ENCODE data around the gene DPH2. TPM values are rescaled to one million over a fixed set of nuclear protein-coding genes. Genes with fewer than 3 reads are reported as not detected.

Gene DPH2
- total RNA-seq, 1 donor from 2014 or later: 14.8 TPM

DNA sequence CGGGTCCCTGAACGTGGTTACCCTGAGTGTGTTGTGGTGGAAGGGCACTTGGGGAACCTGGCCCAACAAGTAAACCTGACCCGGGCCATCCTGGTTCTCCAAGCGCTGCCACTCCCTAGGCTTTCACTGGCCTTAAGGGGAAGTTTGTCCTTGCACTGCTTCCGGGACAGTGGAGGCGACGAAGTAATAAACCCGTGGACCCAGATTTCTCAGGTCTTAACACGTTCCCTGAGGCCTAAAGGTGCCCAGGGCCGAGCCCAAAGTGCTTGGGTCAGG is 21.3 kb downstream of the DPH2 start:
- ATAC-seq (no peak), DNase-seq (ENCODE audit: missing footprints) (no peak)
- intact Hi-C loops (cut with DNase I): no loop called here

DNA sequence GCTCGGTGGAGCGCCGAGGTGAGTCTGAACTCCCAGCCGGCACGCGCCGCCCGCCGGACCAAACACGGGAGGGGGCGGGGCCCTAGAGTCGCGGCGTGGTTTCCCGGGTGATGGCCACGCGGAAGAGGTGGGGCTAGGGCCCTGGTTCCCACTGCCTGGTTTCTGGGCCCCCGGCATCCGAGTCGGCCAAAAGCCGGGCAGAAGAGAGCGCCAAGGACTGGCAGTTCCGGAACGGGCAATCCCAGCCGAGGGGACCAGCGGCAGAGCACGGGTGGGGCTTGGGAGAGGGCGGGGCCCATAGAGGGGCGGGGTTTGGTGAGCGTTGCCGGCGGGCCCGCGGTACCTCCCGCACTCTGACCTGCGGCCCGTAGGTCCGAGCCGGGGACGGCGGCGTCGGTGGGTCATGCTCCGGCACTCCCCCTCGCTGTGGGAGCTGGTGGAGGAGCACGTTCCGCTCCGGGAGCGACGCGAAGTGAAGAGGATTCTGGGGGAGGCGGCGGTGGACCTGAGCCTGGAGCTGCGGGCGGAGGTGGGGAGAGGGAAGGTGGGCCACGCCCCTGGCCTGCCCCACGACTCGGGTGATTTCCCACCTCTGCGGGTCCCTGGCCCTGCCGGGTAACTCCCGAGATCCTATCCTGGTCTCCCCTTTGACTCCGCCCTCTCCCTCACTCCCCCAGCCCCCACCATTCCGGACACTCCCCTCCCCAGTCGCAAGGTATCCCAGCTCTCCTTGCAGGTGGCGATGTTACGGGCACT is 21.8 kb downstream of the DPH2 start, which contains the start of gene CCDC24:
Gene CCDC24, plus strand, starts transcription at position 124 of the 756 bp plus-strand sequence. Its CDS starts 280 bp downstream, at position 404.
- ATAC-seq (peak; percentile 89), DNase-seq (ENCODE audit: missing footprints) (peak; percentile 94)
- intact Hi-C loops (cut with DNase I): no loop called here

DNA sequence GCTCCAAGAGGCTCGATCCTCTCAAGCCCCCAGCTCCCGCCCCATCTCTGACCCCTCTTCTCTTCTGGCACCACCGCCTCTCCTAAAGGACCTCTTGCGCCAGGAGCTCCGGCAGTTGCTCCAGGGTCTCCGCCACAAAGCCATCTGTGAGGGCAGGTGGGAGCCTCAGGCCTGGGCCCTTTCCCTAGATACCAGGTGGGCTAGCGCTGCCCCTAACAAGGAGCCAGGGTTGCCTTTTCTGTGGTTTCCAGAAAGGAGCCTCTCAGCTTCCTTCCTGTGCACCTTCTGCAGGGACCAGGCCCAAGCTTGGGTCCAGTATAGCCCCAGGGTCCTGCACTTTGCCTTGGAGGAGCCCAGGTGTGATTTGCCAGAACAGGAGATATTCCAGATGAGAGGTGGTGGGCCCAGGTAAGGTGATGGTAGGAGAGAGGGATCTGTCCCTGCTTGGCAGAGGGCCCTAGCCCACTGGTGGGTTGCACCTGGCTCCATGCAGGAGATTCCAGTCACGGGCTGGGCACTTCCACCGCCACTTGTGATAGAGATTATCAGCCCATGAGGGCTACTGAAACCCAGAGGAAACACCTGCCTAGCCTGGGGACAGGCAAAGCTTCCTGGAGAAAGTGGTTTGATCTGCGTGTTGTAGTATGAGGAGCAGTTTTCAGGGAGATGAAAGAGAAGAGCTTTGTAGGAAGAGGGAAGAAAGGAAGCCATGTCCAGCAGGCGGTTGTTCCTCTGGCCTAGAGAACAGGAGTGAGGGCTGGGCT is 22.6 kb downstream of the DPH2 start:
- peak; percentile 11 for DNase-seq (ENCODE audit: missing footprints)
- intact Hi-C loops (cut with DNase I): no loop called here

DNA sequence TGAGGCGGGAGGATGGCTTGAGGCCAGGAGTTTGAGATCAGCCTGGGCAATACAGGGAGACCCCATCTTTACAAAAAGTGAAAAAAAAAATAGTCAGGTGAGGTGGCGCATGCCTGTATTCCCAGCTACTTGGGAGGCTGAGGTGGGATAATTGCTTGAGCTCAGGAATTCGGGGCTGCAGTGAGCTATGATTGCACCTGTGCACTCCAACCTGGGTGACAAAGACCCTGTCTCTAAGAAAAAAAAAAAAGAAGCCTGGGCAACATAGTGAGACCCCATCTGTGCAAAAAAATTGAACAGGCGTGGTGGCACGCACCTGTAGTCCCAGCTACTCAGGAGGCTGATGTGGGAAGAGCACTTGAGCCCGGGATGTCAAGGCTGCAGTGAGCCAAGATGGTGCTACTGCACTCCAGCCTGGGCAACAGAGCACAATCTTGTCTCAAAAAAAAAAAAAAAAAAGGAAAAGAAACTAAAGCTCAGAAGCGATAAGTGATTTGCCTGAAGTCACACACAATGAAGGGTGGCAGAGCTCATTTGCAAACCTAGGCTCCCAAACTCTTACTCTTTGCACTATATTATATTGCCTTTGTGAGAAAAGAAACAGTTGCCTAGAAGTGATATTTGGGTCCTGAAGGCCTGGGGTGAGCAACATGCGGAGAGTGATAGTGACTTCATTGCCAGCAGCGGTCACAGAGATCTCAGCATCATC is 23.6 kb downstream of the DPH2 start:
- DNase-seq (ENCODE audit: missing footprints) (peak; percentile 11), ATAC-seq (no peak)
- intact Hi-C loops (cut with DNase I): no loop called here

More for the DNA sequence above, 22.6 kb downstream of the DPH2 start:
- ATAC-seq: no peak

- DNase-seq (ENCODE audit: missing footprints): no peak
- no peak for ATAC-seq
- intact Hi-C loops (cut with DNase I): no loop called here
Observed at GRCh38 chr1:43994071-43994470, 24.3 kb downstream of the DPH2 start.

GRCh38 chr1:43994794-43995790 is 25.3 kb downstream of the DPH2 start:
- ATAC-seq (no peak), DNase-seq (ENCODE audit: missing footprints) (peak; percentile 58)
- intact Hi-C loops (cut with DNase I): no loop called here

- intact Hi-C loops (cut with DNase I): no loop called here
- peak; percentile 51 for DNase-seq (ENCODE audit: missing footprints)
- ATAC-seq: no peak
Observed at GRCh38 chr1:43995984-43996732, 26.3 kb downstream of the DPH2 start.

DNA sequence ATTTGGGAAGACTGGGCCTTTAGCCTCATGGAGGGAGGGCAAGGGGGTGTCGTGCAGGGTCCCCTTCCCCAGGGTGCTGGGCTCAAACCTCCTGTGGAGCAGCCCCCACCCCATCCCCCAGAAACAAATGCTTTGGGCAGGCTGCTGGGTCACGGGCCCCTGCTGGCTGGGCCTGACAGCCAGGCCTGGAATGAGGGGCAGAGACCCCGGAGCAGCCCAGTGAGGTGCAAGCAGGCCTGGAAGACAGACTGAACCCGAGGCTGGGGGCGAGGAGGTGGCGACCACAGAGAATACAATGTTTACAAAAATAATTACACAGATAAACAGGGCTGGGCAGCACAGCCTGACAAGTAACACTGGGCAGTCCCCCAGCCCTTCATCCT is 26.9 kb downstream of the DPH2 start:
- ATAC-seq: no peak
- DNase-seq (ENCODE audit: missing footprints): peak; percentile 56
- intact Hi-C loops (cut with DNase I): no loop called here

DNA sequence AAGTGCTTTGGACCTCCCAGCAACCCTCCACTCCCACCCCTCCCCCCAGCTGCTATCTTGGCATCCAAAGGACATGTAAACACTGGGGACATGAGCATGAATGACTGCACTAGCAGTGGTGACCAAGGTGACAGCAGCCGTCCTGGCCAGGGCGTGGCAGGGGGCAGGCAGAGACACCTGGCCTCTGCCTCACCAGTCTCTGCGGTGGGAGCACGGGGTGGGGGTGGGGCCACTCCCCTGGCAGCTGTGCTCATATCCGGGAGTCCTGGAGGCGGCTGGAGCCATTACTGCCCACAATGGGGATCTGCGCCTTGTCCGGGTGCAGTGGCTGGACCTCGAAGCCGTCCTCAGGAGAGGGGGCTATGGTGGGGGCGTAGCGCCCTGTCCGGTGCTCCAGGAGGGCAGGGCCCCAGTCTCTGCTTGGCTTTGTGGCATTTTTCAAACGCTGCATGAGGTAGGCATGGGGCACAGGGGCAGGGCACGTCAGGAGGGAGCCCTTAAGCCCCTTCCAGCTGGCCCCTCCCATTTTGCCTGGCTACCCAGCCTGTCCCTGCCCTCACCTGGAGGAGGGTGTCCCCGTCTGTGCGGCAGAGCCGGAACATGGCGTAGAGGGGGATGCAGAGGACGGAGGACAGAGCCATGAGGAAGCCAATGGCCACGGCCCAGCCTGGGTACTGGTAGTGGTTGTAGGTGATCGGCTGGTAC is 27.6 kb downstream of the DPH2 start:
- peak; percentile 54 for DNase-seq (ENCODE audit: missing footprints)
- ATAC-seq: no peak
- intact Hi-C loops (cut with DNase I): no loop called here

DNA sequence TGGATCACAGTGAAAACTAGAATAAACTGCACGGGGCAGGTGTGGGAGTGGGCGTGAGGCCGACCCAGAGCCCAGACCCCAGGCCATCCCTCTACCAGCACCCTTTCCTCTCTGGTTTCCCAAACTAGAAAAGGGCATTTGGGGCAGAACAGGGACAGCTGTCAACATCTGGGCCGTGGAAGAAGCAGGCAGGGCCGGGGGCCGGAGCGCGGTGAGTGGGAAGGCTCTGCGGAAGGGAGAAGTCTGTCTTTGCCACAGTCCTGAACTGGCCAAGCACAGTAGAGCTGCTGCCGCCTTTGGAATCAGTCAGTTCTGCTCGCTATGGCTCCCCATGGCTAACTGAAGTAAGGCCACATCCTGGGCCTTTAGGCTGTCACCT is 28.2 kb downstream of the DPH2 start:
- intact Hi-C loops (cut with DNase I): no loop called here
- DNase-seq (ENCODE audit: missing footprints): peak; percentile 26
- no peak for ATAC-seq

DNA sequence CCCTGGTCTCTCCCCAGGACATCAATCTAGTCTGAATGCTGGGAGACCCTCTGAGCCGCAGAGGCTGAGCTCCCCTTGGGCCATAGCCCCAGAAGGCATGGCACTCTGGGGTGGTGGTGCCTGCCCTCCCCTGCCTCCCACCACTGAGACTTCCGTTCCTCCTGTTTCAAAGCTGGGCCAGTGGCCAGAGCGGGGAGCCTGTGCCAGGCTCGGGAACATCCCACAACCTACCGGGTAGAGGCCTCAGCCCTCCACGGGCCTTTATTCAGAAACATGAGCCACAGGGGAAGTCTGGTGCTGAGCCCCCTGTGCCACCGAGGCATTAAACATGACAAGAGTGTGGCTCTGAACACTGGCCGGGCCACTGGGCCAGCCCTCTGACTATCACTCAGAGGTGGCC is 29.6 kb downstream of the DPH2 start:
- DNase-seq (ENCODE audit: missing footprints): peak; percentile 28
- intact Hi-C loops (cut with DNase I): no loop called here
- no peak for ATAC-seq

GRCh38 chr1:44000122-44000665 is 30.4 kb downstream of the DPH2 start:
- DNase-seq (ENCODE audit: missing footprints) (peak; percentile 37), ATAC-seq (no peak)
- intact Hi-C loops (cut with DNase I): no loop called here

GRCh38 chr1:44002165-44002564 is 32.4 kb downstream of the DPH2 start:
- intact Hi-C loops (cut with DNase I): no loop called here
- ATAC-seq (no peak), DNase-seq (ENCODE audit: missing footprints) (peak; percentile 57)

DNA sequence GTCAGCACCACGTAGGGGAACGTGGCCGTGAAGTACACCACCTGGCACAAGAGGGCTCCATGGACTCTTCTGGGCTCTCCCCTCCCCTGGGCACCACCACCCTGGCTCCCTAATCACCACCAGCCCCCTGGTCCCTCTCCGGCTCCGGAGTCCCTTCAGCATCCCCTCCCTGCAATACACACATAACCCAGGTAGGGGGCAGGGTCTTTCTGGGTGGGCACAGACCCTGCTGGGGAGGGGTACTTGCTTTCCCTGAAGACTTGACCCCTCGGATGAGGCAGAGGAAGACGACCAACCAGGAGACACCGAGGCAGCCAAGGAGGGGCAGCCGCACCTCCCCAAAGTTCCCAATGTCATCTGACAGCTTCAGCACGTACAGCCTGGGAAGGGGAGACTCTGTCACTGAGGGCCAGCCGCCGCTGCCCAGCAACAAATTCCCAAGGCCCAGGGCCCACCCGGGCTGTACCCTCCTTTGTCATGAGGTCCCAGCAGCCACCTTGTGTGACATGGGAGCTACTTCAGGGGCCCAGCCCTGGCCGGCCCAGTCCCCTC is 32.9 kb downstream of the DPH2 start:
- DNase-seq (ENCODE audit: missing footprints) (no peak), ATAC-seq (no peak)
- intact Hi-C loops (cut with DNase I): no loop called here

DNA sequence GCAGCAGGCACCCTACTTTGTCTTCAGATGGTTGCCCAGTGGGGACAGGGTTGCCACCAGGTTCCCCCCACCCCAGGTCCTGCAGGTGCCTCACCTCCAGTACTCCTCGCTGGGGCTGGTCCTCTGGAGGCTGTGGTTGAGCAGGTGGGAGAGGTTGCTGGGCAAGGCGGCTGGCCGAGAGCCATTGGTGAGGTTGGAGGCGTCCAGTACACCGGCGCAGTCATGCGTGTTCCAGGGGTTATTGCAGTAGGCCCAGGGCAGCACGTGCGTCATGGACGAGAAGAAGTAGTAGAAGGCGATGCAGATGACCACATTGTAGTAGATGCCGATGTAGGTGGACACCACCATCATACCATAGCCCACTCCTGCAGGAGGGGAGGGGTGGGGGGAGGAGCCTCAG is 38.4 kb downstream of the DPH2 start:
- ATAC-seq: no peak
- peak; percentile 71 for DNase-seq (ENCODE audit: missing footprints)
- intact Hi-C loops (cut with DNase I): no loop called here

- peak; percentile 51 for DNase-seq (ENCODE audit: missing footprints)
- intact Hi-C loops (cut with DNase I): no loop called here
- ATAC-seq: no peak
Observed at GRCh38 chr1:44010935-44011471, 41.2 kb downstream of the DPH2 start.

DNA sequence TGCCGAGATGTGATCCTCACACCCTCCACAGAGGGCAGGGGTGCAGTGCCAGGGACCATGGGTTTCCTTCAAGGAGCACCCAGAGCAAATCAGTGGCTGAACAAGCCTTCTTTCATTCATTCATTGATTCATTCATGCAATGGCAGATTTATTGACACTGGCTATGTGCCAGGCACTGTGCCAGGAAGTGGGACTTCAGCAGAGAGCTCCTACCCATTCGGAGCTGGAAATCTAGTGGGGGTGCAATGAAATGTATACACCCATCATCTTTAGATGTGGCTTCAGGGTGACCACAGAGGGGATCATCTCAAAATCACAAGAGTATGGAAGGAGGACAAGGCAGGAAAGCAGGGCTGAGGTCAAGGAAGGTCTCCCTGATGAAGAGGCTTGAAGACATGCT is 42.6 kb downstream of the DPH2 start:
- intact Hi-C loops (cut with DNase I): no loop called here
- ATAC-seq: no peak
- DNase-seq (ENCODE audit: missing footprints): peak; percentile 14
